OCI-LY3 (cell line): ENCODE results near the gene MAOA.
A peak's percentile ranks its signal among the peaks of the same experiment; 100 is the strongest.

Experiments
- H2AFZ ChIP-seq: fragments of 200-600, 300-600 bp; shearing (Covaris generic); 2 replicates; pipeline ENCODE4 v1.6.0; 2014; ENCODE audit warnings: antibody characterized with exemption, low read depth, low read length
- H3K27ac ChIP-seq: fragments of 200-600, 300-600 bp; sonication (generic); 2 replicates; pipeline ENCODE4 v1.5.1; 2014; ENCODE audit warnings: mild to moderate bottlenecking, low read length, moderate library complexity, mixed read lengths
- H3K27me3 ChIP-seq: fragments of 200-600, 300-600 bp; sonication (generic); 2 replicates; pipeline ENCODE4 v1.6.1; 2014; ENCODE audit warnings: low read depth, low read length, mixed read lengths
- H3K36me3 ChIP-seq: fragments of 200-600, 300-600 bp; sonication (generic); replicated peaks from 2 replicates; pipeline ENCODE3; 2014; ENCODE audit warnings: low read depth, low read length, mixed read lengths
- H3K4me1 ChIP-seq: fragments of 300-600, 200-600 bp; sonication (generic); 2 replicates; pipeline ENCODE4 v1.6.1; 2014; ENCODE audit warnings: low read length, mixed read lengths
- H3K4me2 ChIP-seq: fragments of 200-600, 300-600 bp; sonication (generic); 2 replicates; pipeline ENCODE4 v1.6.1; 2014; ENCODE audit warnings: low read length, mixed read lengths
- H3K4me3 ChIP-seq: fragments of 300-600, 200-600 bp; sonication (generic); 2 replicates; pipeline ENCODE4 v1.5.1; 2014; ENCODE audit warnings: antibody characterized with exemption, mild to moderate bottlenecking, low read length, moderate library complexity
- H3K79me2 ChIP-seq: fragments of 300-600, 200-600 bp; shearing (Covaris generic); 2 replicates; pipeline ENCODE4 v1.6.1; 2014; ENCODE audit warnings: mild to moderate bottlenecking, low read length, mixed read lengths
- H3K9ac ChIP-seq: fragments of 300-600, 200-600 bp; shearing (Covaris generic); 2 replicates; pipeline ENCODE4 v1.6.0; 2014; ENCODE audit warnings: mild to moderate bottlenecking, low read length, moderate library complexity
- H3K9me3 ChIP-seq: fragments of 200-600, 300-600 bp; shearing (Covaris generic); 2 replicates; pipeline ENCODE4 v1.6.1; 2014; ENCODE audit warnings: low read length, mixed read lengths; ENCODE audit not compliant: insufficient read depth
- H4K20me1 ChIP-seq: fragments of 200-600, 300-600 bp; sonication (generic); 2 replicates; pipeline ENCODE4 v1.6.1; 2016; ENCODE audit warnings: low read length, mixed read lengths; ENCODE audit not compliant: insufficient read depth
- CTCF ChIP-seq: fragments of 200-600, 300-600 bp; sonication (generic); IDR thresholded peaks from 2 replicates; pipeline ENCODE4 v1.5.1; 2014; ENCODE audit warnings: antibody characterized with exemption, low read length, low read depth
- EZH2phosphoT487 ChIP-seq: fragments of 200-600 bp; shearing (Covaris generic); IDR thresholded peaks from 2 replicates; pipeline ENCODE4 v1.6.1; 2018; ENCODE audit warnings: antibody characterized with exemption, mixed run types, low read depth

Gene MAOA

GRCh38 chrX:43654431-43655150 lies 1.5 kb upstream of the MAOA start:
- peak overlapping the region; percentile 71 for H3K4me2 ChIP-seq
- 0 out of 2 replicates have a peak, but pooled peaks cover 3% of the 10 kb centered on the region for H3K4me1 ChIP-seq
- peak overlapping the region; percentile 64 for H3K27ac ChIP-seq

GRCh38 chrX:43655151-43656004 lies 721 bp upstream of the MAOA start:
- TF ChIP-seq CTCF (no peak), EZH2phosphoT487 (no peak)
- Histone ChIP-seq H3K27me3 (no peaks in the 10 kb centered on the region), H3K9me3 (no peaks in the 10 kb centered on the region), H3K79me2 (no peaks in the 10 kb centered on the region), H2AFZ (0 out of 2 replicates have a peak overlapping the region, but pooled peaks have one; percentile 30), H3K27ac (no peak overlapping the region), H3K9ac (peak overlapping the region; percentile 78), H3K4me1 (0 out of 2 replicates have a peak, but pooled peaks cover 3% of the 10 kb centered on the region), H3K4me2 (peak overlapping the region; percentile 64), H3K36me3 (no peaks in the 10 kb centered on the region), H3K4me3 (peak overlapping the region; percentile 85), H4K20me1 (no peaks in the 10 kb centered on the region)

More at GRCh38 chrX:43654431-43655150, 1.5 kb upstream of the MAOA start:
- peak overlapping the region; percentile 78 for H3K9ac ChIP-seq
- H4K20me1 ChIP-seq = no peaks in the 10 kb centered on the region
- no peaks in the 10 kb centered on the region for H3K27me3 ChIP-seq
- H3K9me3 ChIP-seq = no peaks in the 10 kb centered on the region
- H3K36me3 ChIP-seq = no peaks in the 10 kb centered on the region
- TF ChIP-seq EZH2phosphoT487 (no peak), CTCF (no peak)
- H3K79me2 ChIP-seq = no peaks in the 10 kb centered on the region
- peak overlapping the region; percentile 85 for H3K4me3 ChIP-seq
- peak overlapping the region; percentile 71; the same call in 1 of the 2 replicates for H2AFZ ChIP-seq

GRCh38 chrX:43657671-43658070 lies 1.6 kb downstream of the MAOA start:
- H3K27me3 ChIP-seq = no peaks in the 10 kb centered on the region
- H3K36me3 ChIP-seq = no peaks in the 10 kb centered on the region
- no peaks in the 10 kb centered on the region for H3K9me3 ChIP-seq
- no peak overlapping the region for H3K4me2 ChIP-seq
- H3K27ac ChIP-seq = no peak overlapping the region
- no peaks in the 10 kb centered on the region for H4K20me1 ChIP-seq
- H3K79me2 ChIP-seq = no peaks in the 10 kb centered on the region
- 0 out of 2 replicates have a peak, but pooled peaks cover 3% of the 10 kb centered on the region for H3K4me1 ChIP-seq
- TF ChIP-seq EZH2phosphoT487 (no peak), CTCF (no peak)
- no peak overlapping the region for H3K4me3 ChIP-seq
- no peak overlapping the region for H2AFZ ChIP-seq
- H3K9ac ChIP-seq = no peak overlapping the region
